ENCODE data around the gene STARD7.

DNA sequence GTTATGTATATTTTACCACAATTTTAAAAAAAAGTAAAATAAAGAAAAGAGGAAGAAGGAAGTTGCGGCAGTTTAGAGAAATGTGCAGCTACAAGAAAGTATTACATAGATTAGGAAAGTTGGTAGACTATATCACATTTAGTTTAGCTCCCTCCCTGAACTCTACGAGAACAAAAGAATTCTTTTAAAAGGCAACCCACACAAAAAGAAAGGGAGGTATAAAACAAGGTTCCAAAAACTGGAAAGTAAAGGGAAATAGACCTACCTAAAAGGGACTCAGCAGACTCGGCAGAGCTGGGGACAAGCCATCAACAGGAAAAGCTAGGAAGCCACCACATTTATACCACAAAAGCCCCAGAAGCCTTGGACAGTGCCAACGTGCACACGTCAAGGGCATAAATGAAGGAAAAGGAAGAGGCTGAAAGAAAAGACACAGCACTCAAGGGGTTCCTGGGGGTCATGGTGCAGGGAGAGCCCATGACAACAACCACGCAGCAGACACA, 48.0 kb upstream of the STARD7 start:
- no peak for TF ChIP-seq YY1 (tag by site-specific recombination; IDR thresholded peaks at IDR 0.05)
- no peak for TF ChIP-seq ZNF610 (tag by site-specific recombination; IDR thresholded peaks at IDR 0.05; ENCODE audit: borderline replicate concordance)
- TF ChIP-seq ZNF621 (tag by site-specific recombination; IDR thresholded peaks at IDR 0.05): no peak
- TF ChIP-seq, protein P1, sequence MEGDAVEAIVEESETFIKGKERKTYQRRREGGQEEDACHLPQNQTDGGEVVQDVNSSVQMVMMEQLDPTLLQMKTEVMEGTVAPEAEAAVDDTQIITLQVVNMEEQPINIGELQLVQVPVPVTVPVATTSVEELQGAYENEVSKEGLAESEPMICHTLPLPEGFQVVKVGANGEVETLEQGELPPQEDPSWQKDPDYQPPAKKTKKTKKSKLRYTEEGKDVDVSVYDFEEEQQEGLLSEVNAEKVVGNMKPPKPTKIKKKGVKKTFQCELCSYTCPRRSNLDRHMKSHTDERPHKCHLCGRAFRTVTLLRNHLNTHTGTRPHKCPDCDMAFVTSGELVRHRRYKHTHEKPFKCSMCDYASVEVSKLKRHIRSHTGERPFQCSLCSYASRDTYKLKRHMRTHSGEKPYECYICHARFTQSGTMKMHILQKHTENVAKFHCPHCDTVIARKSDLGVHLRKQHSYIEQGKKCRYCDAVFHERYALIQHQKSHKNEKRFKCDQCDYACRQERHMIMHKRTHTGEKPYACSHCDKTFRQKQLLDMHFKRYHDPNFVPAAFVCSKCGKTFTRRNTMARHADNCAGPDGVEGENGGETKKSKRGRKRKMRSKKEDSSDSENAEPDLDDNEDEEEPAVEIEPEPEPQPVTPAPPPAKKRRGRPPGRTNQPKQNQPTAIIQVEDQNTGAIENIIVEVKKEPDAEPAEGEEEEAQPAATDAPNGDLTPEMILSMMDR (tag by site-specific recombination; IDR thresholded peaks at IDR 0.05): no peak
- no peak for TF ChIP-seq ZFP41 (tag by site-specific recombination; IDR thresholded peaks at IDR 0.05; ENCODE audit: borderline replicate concordance)
- no peak for TF ChIP-seq ZBTB8A (tag by site-specific recombination; IDR thresholded peaks at IDR 0.05)
- no peak for TF ChIP-seq ZNF274 (IDR thresholded peaks at IDR 0.05; ENCODE audit: low read length)
- no peak for TF ChIP-seq ZNF274 (tag by site-specific recombination; IDR thresholded peaks at IDR 0.05; ENCODE audit: borderline replicate concordance)
- no peak for TF ChIP-seq ZNF707 (tag by site-specific recombination; IDR thresholded peaks at IDR 0.05)
- no peak for TF ChIP-seq ZNF830 (tag by site-specific recombination; IDR thresholded peaks at IDR 0.05; ENCODE audit: low read depth)
- TF ChIP-seq ZNF184 (tag by site-specific recombination; IDR thresholded peaks at IDR 0.05): no peak
- TF ChIP-seq ZNF555 (tag by site-specific recombination; conservative IDR thresholded peaks at IDR 0.05): no peak
- TF ChIP-seq, protein P2, sequence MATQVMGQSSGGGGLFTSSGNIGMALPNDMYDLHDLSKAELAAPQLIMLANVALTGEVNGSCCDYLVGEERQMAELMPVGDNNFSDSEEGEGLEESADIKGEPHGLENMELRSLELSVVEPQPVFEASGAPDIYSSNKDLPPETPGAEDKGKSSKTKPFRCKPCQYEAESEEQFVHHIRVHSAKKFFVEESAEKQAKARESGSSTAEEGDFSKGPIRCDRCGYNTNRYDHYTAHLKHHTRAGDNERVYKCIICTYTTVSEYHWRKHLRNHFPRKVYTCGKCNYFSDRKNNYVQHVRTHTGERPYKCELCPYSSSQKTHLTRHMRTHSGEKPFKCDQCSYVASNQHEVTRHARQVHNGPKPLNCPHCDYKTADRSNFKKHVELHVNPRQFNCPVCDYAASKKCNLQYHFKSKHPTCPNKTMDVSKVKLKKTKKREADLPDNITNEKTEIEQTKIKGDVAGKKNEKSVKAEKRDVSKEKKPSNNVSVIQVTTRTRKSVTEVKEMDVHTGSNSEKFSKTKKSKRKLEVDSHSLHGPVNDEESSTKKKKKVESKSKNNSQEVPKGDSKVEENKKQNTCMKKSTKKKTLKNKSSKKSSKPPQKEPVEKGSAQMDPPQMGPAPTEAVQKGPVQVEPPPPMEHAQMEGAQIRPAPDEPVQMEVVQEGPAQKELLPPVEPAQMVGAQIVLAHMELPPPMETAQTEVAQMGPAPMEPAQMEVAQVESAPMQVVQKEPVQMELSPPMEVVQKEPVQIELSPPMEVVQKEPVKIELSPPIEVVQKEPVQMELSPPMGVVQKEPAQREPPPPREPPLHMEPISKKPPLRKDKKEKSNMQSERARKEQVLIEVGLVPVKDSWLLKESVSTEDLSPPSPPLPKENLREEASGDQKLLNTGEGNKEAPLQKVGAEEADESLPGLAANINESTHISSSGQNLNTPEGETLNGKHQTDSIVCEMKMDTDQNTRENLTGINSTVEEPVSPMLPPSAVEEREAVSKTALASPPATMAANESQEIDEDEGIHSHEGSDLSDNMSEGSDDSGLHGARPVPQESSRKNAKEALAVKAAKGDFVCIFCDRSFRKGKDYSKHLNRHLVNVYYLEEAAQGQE (tag by site-specific recombination; IDR thresholded peaks at IDR 0.05): no peak
- no peak for TF ChIP-seq ZNF391 (tag by site-specific recombination; IDR thresholded peaks at IDR 0.05; ENCODE audit: borderline replicate concordance, low read depth)
- no peak for TF ChIP-seq ZNF18 (tag by site-specific recombination; IDR thresholded peaks at IDR 0.05)

Data from HEK293 (cell line).